HepG2 (cell line): ENCODE measurements around the gene CPHXL2. TPM values are rescaled to one million over a fixed set of nuclear protein-coding genes. Genes with fewer than 3 reads are reported as not detected.
A peak's percentile ranks its signal among the peaks of the same experiment; 100 is the strongest.

Experiments
- ARNT ChIP-seq: fragments of 450-650 bp; IDR thresholded peaks from 2 replicates; pipeline ENCODE4 v1.6.1; 2017
- ASH2L ChIP-seq: fragments of 300-600, 200-600 bp; sonication (generic); IDR thresholded peaks from 2 replicates; pipeline ENCODE4 v1.7.0; 2017; ENCODE audit warnings: low read depth, mild to moderate bottlenecking, moderate library complexity, mixed read lengths, low read length; ENCODE audit not compliant: insufficient read length
- CHCHD3 ChIP-seq: sonication (generic); formaldehyde crosslinking; IDR thresholded peaks from 2 replicates; pipeline ENCODE4 v1.8.0; 2022; ENCODE audit warnings: mild to moderate bottlenecking, missing genetic modification reagents, moderate library complexity
- GABPA ChIP-seq, 2 experiments: IDR thresholded peaks; 2 replicates each; pipeline ENCODE4 v1.6.1; 2011 to 2016; ENCODE audit warnings: low read depth in 2 of 2, low read length in 1 of 2, missing biosample characterization in 1 of 2, missing genetic modification characterization in 1 of 2
- GATA4 ChIP-seq: sonication (generic); IDR thresholded peaks from 2 replicates; pipeline ENCODE4 v1.6.1; 2016; ENCODE audit warnings: antibody characterized with exemption, low read depth, borderline replicate concordance
- HOXA7 ChIP-seq: sonication (generic); formaldehyde crosslinking; IDR thresholded peaks from 2 replicates; pipeline ENCODE4 v1.8.1; 2022; ENCODE audit warnings: mild to moderate bottlenecking, missing genetic modification reagents, moderate library complexity
- MED1 ChIP-seq: sonication (generic); formaldehyde crosslinking; IDR thresholded peaks from 2 replicates; pipeline ENCODE4 v1.4.0; 2020; ENCODE audit warnings: missing genetic modification reagents
- NR1H2 ChIP-seq: sonication (generic); formaldehyde crosslinking; IDR thresholded peaks from 2 replicates; pipeline ENCODE4 v1.8.1; 2022; ENCODE audit warnings: low read depth, missing genetic modification reagents, borderline replicate concordance
- SALL1 ChIP-seq: sonication (generic); formaldehyde crosslinking; IDR thresholded peaks from 2 replicates; pipeline ENCODE4 v1.8.0; 2022; ENCODE audit warnings: mild to moderate bottlenecking, missing genetic modification reagents
- SOX13 ChIP-seq, 3 experiments: fragments of 450-650 bp in 1 of 3; sonication (generic) in 1 of 3; formaldehyde crosslinking in 1 of 3; IDR thresholded peaks in 2 of 3; conservative IDR thresholded peaks in 1 of 3; 2 replicates each; pipeline versions ENCODE4 v1.5.0 to v1.6.1; 2016 to 2020; ENCODE audit warnings: antibody characterized with exemption in 1 of 3, mild to moderate bottlenecking in 1 of 3, missing compliant biosample characterization in 1 of 3, missing genetic modification reagents in 1 of 3, moderate library complexity in 1 of 3
- SRSF1 ChIP-seq: fragments of 200-400 bp; formaldehyde crosslinking; optimal IDR thresholded peaks from 2 replicates; pipeline ENCODE3; 2017; ENCODE audit warnings: mild to moderate bottlenecking, low read depth, low read length, moderate library complexity
- SRSF9 ChIP-seq: fragments of 200-400 bp; formaldehyde crosslinking; IDR thresholded peaks from 2 replicates; pipeline ENCODE4 v1.6.1; 2018; ENCODE audit warnings: borderline replicate concordance, mild to moderate bottlenecking, low read depth, low read length; ENCODE audit not compliant: insufficient read depth, poor library complexity, severe bottlenecking
- ZNF3 ChIP-seq: IDR thresholded peaks from 2 replicates; pipeline ENCODE4 v1.7.0; 2017; ENCODE audit warnings: inconsistent platforms
- ZNF460 ChIP-seq: sonication (generic); formaldehyde crosslinking; IDR thresholded peaks from 2 replicates; pipeline ENCODE4 v1.5.1; 2020; ENCODE audit warnings: missing genetic modification reagents, mild to moderate bottlenecking, borderline replicate concordance
- ZNF468 ChIP-seq: sonication (generic); formaldehyde crosslinking; IDR thresholded peaks from 2 replicates; pipeline ENCODE4 v1.8.0; 2022; ENCODE audit warnings: mild to moderate bottlenecking, moderate library complexity, missing genetic modification reagents
- ZNF619 ChIP-seq: sonication (generic); formaldehyde crosslinking; IDR thresholded peaks from 2 replicates; pipeline ENCODE4 v1.4.0; 2020; ENCODE audit warnings: mild to moderate bottlenecking, missing genetic modification reagents
- ZNF737 ChIP-seq: sonication (generic); formaldehyde crosslinking; IDR thresholded peaks from 2 replicates; pipeline ENCODE4 v1.5.0; 2020; ENCODE audit warnings: missing genetic modification reagents, mild to moderate bottlenecking, borderline replicate concordance
- ZNF749 ChIP-seq: sonication (generic); formaldehyde crosslinking; IDR thresholded peaks from 2 replicates; pipeline ENCODE4 v1.8.0; 2022; ENCODE audit warnings: mild to moderate bottlenecking, missing genetic modification reagents, moderate library complexity, borderline replicate concordance
- ZNF766 ChIP-seq: sonication (generic); formaldehyde crosslinking; IDR thresholded peaks from 2 replicates; pipeline ENCODE4 v1.5.0; 2020; ENCODE audit warnings: missing genetic modification reagents, borderline replicate concordance
- polyA plus RNA-seq, 8 experiments: library from polyadenylated mRNA; depleted of rRNA in 3 of 8; stranded (reverse) in 7 of 8; unstranded in 1 of 8; fragments of >200 nt; fragmentation: Illumina TruSeq in 4 of 8; extraction: Trizol in 4 of 8; gene quantifications; 2 replicates each; pipeline versions ENCODE4 v1.2.1 to v1.2.3, GENCODE V29; 2011 to 2016; ENCODE audit warnings: low read depth in 4 of 8, missing spikeins in 1 of 8, mixed read lengths in 1 of 8; ENCODE audit not compliant: insufficient read depth in 1 of 8
- total RNA-seq, 5 experiments: library from RNA; depleted of rRNA; stranded (reverse); fragments of >200 nt; fragmentation: Illumina TruSeq; extraction: Trizol; gene quantifications; 2 replicates each; pipeline ENCODE4 v1.2.3, GENCODE V29; 2016; ENCODE audit warnings: low read depth in 1 of 5
- TF ChIP-seq, protein P1 (sequence below): sonication (generic); formaldehyde crosslinking; IDR thresholded peaks from 2 replicates; pipeline ENCODE4 v1.4.0; 2020; ENCODE audit warnings: missing genetic modification reagents
- TF ChIP-seq, protein P2 (sequence below): sonication (generic); formaldehyde crosslinking; IDR thresholded peaks from 2 replicates; pipeline ENCODE4 v1.8.0; 2022; ENCODE audit warnings: missing genetic modification reagents, mild to moderate bottlenecking, inconsistent platforms, borderline replicate concordance
- TF ChIP-seq, protein P3 (sequence below), 2 experiments: IDR thresholded peaks; 2 replicates each; pipeline ENCODE4 v1.6.1; 2011 to 2012; ENCODE audit warnings: low read length in 2 of 2, borderline replicate concordance in 1 of 2, low read depth in 1 of 2, mild to moderate bottlenecking in 1 of 2, moderate library complexity in 1 of 2

The CPHXL2 gene
- total and polyA plus RNA-seq, 2 of the 13 experiments (the other 11 are each of a cell fraction or from before 2014, with no cell fraction given), result not detected

DNA sequence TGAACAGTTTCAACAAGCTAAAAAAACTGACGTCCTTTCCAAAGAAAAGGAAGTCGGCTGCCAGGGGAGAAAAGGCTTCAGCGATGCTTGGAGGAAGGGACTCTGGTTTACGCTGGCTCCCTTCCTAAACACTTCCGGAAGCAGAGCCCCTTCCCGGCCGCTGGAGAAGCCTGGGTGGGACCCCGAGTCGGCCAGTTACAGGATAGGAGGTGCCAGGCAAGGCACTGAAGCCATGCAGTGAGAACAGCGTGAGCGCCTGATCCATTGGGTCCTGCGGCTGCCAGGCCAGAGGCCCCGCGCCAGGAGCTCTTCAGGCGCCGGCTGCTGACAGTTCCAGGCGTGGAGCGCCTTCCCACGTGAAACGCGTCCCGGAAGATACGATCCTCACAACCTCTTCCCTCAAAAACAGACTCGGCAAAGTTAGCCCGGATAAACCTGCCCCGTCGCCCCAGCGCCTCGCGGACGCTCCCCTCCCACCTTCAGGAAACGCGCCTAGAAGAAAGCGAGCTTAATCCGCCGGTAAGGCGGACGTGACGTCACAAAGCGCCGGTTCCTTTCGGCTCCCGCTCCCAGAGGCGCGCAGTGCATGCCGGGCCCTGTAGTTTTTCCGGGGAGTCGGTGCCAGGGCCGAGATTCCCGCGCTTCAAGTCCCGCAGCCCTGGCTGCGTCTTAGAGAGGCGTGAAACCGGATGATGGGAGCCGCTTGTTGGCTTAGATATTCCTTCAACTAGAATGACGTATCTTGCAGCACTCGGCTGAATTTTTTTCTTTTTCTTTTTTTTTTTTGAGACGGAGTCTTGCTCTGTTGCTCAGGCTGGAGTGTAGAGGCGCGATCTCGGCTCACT lies 53.8 kb downstream of the CPHXL2 start, which contains the start of gene ADAT1 (continued):
- TF ChIP-seq HOXA7 (CRISPR knock-in tag) (no peak), ARNT (no peak), CHCHD3 (CRISPR knock-in tag) (no peak), SRSF9 (no peak), NR1H2 (CRISPR knock-in tag) (no peak), ZNF766 (CRISPR knock-in tag) (peak; percentile 64), ZNF749 (CRISPR knock-in tag) (no peak), GABPA (IDR thresholded peaks at IDR 0.05; ENCODE audit: low read depth, low read length) (peak; percentile 87), GABPA (CRISPR knock-in tag; IDR thresholded peaks at IDR 0.05; ENCODE audit: low read depth) (peak; percentile 97), ZNF737 (CRISPR knock-in tag) (no peak), ZNF3 (CRISPR knock-in tag) (peak; percentile 25; the same call in 1 of the 2 replicates), SRSF1 (peak; percentile 56), SALL1 (peak; percentile 90), MED1 (CRISPR knock-in tag) (peak; percentile 66; the same call in 1 of the 2 replicates), ASH2L (peak; percentile 94), ZNF460 (CRISPR knock-in tag) (no peak; the same call in 1 of the 2 replicates), ZNF468 (no peak), SOX13 (IDR thresholded peaks at IDR 0.05) (0 out of 2 replicates have a peak, but pooled peaks have one; percentile 27), SOX13 (CRISPR knock-in tag; conservative IDR thresholded peaks at IDR 0.05 in 1 of 2, IDR thresholded peaks at IDR 0.05 in 1 of 2) (peak in 1 of 2 experiments; percentile 54; a peak in 2 of 4 replicates), ZNF619 (CRISPR knock-in tag) (peak; percentile 74; the same call in 1 of the 2 replicates), GATA4 (no peak; the same call in 1 of the 2 replicates)
- TF ChIP-seq, protein P1, sequence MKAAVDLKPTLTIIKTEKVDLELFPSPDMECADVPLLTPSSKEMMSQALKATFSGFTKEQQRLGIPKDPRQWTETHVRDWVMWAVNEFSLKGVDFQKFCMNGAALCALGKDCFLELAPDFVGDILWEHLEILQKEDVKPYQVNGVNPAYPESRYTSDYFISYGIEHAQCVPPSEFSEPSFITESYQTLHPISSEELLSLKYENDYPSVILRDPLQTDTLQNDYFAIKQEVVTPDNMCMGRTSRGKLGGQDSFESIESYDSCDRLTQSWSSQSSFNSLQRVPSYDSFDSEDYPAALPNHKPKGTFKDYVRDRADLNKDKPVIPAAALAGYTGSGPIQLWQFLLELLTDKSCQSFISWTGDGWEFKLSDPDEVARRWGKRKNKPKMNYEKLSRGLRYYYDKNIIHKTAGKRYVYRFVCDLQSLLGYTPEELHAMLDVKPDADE (CRISPR knock-in tag), result no peak
- TF ChIP-seq, protein P2, sequence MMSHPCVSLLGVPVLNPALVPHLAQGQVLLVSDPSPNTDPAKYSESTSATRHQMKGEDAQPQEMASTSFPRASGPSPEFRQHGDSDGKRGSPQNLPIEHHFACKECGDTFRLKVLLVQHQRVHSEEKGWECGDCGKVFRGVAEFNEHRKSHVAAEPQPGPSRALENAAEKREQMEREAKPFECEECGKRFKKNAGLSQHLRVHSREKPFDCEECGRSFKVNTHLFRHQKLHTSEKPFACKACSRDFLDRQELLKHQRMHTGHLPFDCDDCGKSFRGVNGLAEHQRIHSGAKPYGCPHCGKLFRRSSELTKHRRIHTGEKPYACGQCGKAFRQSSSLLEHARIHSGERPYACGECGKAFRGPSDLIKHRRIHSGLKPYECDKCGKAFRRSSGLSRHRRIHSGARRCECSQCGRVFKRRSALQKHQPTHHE (CRISPR knock-in tag), result peak; percentile 30; the same call in 1 of the 2 replicates
- TF ChIP-seq, protein P3, sequence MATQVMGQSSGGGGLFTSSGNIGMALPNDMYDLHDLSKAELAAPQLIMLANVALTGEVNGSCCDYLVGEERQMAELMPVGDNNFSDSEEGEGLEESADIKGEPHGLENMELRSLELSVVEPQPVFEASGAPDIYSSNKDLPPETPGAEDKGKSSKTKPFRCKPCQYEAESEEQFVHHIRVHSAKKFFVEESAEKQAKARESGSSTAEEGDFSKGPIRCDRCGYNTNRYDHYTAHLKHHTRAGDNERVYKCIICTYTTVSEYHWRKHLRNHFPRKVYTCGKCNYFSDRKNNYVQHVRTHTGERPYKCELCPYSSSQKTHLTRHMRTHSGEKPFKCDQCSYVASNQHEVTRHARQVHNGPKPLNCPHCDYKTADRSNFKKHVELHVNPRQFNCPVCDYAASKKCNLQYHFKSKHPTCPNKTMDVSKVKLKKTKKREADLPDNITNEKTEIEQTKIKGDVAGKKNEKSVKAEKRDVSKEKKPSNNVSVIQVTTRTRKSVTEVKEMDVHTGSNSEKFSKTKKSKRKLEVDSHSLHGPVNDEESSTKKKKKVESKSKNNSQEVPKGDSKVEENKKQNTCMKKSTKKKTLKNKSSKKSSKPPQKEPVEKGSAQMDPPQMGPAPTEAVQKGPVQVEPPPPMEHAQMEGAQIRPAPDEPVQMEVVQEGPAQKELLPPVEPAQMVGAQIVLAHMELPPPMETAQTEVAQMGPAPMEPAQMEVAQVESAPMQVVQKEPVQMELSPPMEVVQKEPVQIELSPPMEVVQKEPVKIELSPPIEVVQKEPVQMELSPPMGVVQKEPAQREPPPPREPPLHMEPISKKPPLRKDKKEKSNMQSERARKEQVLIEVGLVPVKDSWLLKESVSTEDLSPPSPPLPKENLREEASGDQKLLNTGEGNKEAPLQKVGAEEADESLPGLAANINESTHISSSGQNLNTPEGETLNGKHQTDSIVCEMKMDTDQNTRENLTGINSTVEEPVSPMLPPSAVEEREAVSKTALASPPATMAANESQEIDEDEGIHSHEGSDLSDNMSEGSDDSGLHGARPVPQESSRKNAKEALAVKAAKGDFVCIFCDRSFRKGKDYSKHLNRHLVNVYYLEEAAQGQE (IDR thresholded peaks at IDR 0.05; ENCODE audit: borderline replicate concordance in 1 of 2, low read depth in 1 of 2, low read length in 2 of 2), result no peak
